Lung microvascular endothelial cell (primary cell): ENCODE data around the gene GSTT2B. TPM values are rescaled to one million over a fixed set of nuclear protein-coding genes. Genes with fewer than 3 reads are reported as not detected.
A peak's percentile ranks its signal among the peaks of the same experiment; 100 is the strongest.
"Not testable (repeated sequence)": the region's sequence is repeated elsewhere in the genome, so short reads cannot be mapped to it uniquely, and the experiment has no call there.

Source experiments
- DNase-seq, 2 donors: peaks; one replicate each; pipeline versions ENCODE4 v3.0.0 to v3.0.0-alpha.2; 2010; ENCODE audit warnings: low read depth in 2 of 2
- total RNA-seq: library from RNA; depleted of rRNA; stranded (reverse); fragments of >200 nt; gene quantifications from 2 replicates; pipeline ENCODE4 v1.2.1, GENCODE V29; 2014

The GSTT2B gene
- total RNA-seq, 1 donor from 2014 or later: 4.0 TPM

GRCh38 chr22:23986089-23986488 lies 25.1 kb upstream of the GSTT2B start:
- not testable (repeated sequence) for DNase-seq

- DNase-seq: no peak
Observed at GRCh38 chr22:23984430-23984829, 23.4 kb upstream of the GSTT2B start.

GRCh38 chr22:23980567-23980966 lies 19.6 kb upstream of the GSTT2B start:
- DNase-seq: not testable (repeated sequence)

- DNase-seq: not testable (repeated sequence)
Observed at GRCh38 chr22:23979557-23980240, 18.7 kb upstream of the GSTT2B start, which contains the start of gene GSTT2. TSS of gene GSTT2 (plus strand) at chr22:23980134.

GRCh38 chr22:23977304-23977703 lies 16.3 kb upstream of the GSTT2B start:
- DNase-seq: not testable (repeated sequence)

- not testable (repeated sequence) for DNase-seq
Observed at GRCh38 chr22:23974836-23975352, 13.9 kb upstream of the GSTT2B start.

- not testable (repeated sequence) for DNase-seq
Observed at GRCh38 chr22:23974345-23974744, 13.3 kb upstream of the GSTT2B start, which contains the start of gene DDT. TSS of gene DDT (minus strand) at chr22:23974441. CDS start at chr22:23974414, 27 bp downstream.

GRCh38 chr22:23971927-23972326 lies 10.9 kb upstream of the GSTT2B start:
- DNase-seq: not testable (repeated sequence)

GRCh38 chr22:23970816-23971486 lies 10.0 kb upstream of the GSTT2B start:
- no peak for DNase-seq

GRCh38 chr22:23970201-23970641 lies 9.2 kb upstream of the GSTT2B start:
- DNase-seq: no peak

- DNase-seq: no peak
Observed at GRCh38 chr22:23969071-23969470, 8.1 kb upstream of the GSTT2B start.

GRCh38 chr22:23966568-23966967 lies 5.6 kb upstream of the GSTT2B start, which contains the start of gene DDTL:
TSS of gene DDTL (plus strand) at chr22:23966888. CDS start at chr22:23966915, 27 bp downstream.
- not testable (repeated sequence) for DNase-seq

- DNase-seq: not testable (repeated sequence)
Observed at GRCh38 chr22:23966094-23966493, 5.1 kb upstream of the GSTT2B start.

- peak; percentile 76 to 80 for DNase-seq
Observed at GRCh38 chr22:23956301-23956900, 4.6 kb downstream of the GSTT2B start.

GRCh38 chr22:23955886-23956285 lies 5.1 kb downstream of the GSTT2B start:
- not testable (repeated sequence) for DNase-seq

- not testable (repeated sequence) for DNase-seq
Observed at GRCh38 chr22:23954991-23955305, 6.0 kb downstream of the GSTT2B start.

GRCh38 chr22:23954193-23954990 lies 6.6 kb downstream of the GSTT2B start:
- DNase-seq: not testable (repeated sequence)

- DNase-seq: not testable (repeated sequence)
Observed at GRCh38 chr22:23953485-23953884, 7.5 kb downstream of the GSTT2B start.

- DNase-seq: not testable (repeated sequence)
Observed at GRCh38 chr22:23952794-23953405, 8.1 kb downstream of the GSTT2B start.

- peak in 1 of 2 donors; percentile 21 for DNase-seq
Observed at GRCh38 chr22:23951383-23951782, 9.6 kb downstream of the GSTT2B start.

GRCh38 chr22:23949764-23950163 lies 11.2 kb downstream of the GSTT2B start:
- not testable (repeated sequence) for DNase-seq
